ENCODE results near the gene RRBP1.

RRBP1 gene

GRCh38 chr20:17633221-17633849, 48.7 kb downstream of the RRBP1 start:
- DNase-seq, result no peak

- no peak for DNase-seq
Observed at GRCh38 chr20:17631576-17632319, 50.3 kb downstream of the RRBP1 start.

GRCh38 chr20:17630806-17631195, 51.2 kb downstream of the RRBP1 start:
- no peak for DNase-seq

- no peak for DNase-seq
Observed at GRCh38 chr20:17630151-17630805, 51.8 kb downstream of the RRBP1 start.

GRCh38 chr20:17629678-17630089, 52.4 kb downstream of the RRBP1 start:
- DNase-seq, result no peak

GRCh38 chr20:17629025-17629424, 53.0 kb downstream of the RRBP1 start:
- no peak for DNase-seq

- DNase-seq, result no peak
Observed at GRCh38 chr20:17628101-17628841, 53.8 kb downstream of the RRBP1 start.

GRCh38 chr20:17627101-17627955, 54.7 kb downstream of the RRBP1 start:
- DNase-seq, result no peak

GRCh38 chr20:17626217-17627007, 55.6 kb downstream of the RRBP1 start:
- DNase-seq, result no peak

- no peak for DNase-seq
Observed at GRCh38 chr20:17625246-17626051, 56.6 kb downstream of the RRBP1 start.

GRCh38 chr20:17624551-17625245, 57.3 kb downstream of the RRBP1 start:
- DNase-seq, result peak; percentile 10

- DNase-seq, result no peak
Observed at GRCh38 chr20:17624070-17624469, 58.0 kb downstream of the RRBP1 start.

GRCh38 chr20:17622851-17623508, 59.1 kb downstream of the RRBP1 start:
- DNase-seq, result no peak

- DNase-seq, result no peak
Observed at GRCh38 chr20:17622086-17622850, 59.8 kb downstream of the RRBP1 start.

- no peak for DNase-seq
Observed at GRCh38 chr20:17621229-17621968, 60.6 kb downstream of the RRBP1 start.

- DNase-seq, result no peak
Observed at GRCh38 chr20:17620371-17621228, 61.4 kb downstream of the RRBP1 start.

Data from NCI-H82 (cell line).